Astrocyte (in vitro differentiated cells and primary cell): Measurements from ENCODE around the gene CGB3.

Experiments used
- EZH2 ChIP-seq: IDR thresholded peaks from 2 replicates; pipeline ENCODE4 v1.6.1; 2012; ENCODE audit warnings: mild to moderate bottlenecking, low read length, inconsistent platforms; ENCODE audit not compliant: insufficient read depth
- TF ChIP-seq, protein P1 (sequence below): IDR thresholded peaks from 2 replicates; pipeline ENCODE4 v1.5.1; 2011; ENCODE audit warnings: low read depth, mild to moderate bottlenecking, inconsistent platforms, low read length, moderate library complexity; ENCODE audit not compliant: insufficient read depth

- TF ChIP-seq, protein P1, sequence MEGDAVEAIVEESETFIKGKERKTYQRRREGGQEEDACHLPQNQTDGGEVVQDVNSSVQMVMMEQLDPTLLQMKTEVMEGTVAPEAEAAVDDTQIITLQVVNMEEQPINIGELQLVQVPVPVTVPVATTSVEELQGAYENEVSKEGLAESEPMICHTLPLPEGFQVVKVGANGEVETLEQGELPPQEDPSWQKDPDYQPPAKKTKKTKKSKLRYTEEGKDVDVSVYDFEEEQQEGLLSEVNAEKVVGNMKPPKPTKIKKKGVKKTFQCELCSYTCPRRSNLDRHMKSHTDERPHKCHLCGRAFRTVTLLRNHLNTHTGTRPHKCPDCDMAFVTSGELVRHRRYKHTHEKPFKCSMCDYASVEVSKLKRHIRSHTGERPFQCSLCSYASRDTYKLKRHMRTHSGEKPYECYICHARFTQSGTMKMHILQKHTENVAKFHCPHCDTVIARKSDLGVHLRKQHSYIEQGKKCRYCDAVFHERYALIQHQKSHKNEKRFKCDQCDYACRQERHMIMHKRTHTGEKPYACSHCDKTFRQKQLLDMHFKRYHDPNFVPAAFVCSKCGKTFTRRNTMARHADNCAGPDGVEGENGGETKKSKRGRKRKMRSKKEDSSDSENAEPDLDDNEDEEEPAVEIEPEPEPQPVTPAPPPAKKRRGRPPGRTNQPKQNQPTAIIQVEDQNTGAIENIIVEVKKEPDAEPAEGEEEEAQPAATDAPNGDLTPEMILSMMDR = peak; percentile 53
- no peak for TF ChIP-seq EZH2
Measured at GRCh38 chr19:48997972-48998371, 26.2 kb downstream of the CGB3 start.
